Neural cell (in vitro differentiated cells): ENCODE data around the gene ZNF570. TPM values are rescaled to one million over a fixed set of nuclear protein-coding genes. Genes with fewer than 3 reads are reported as not detected.

Experiments
- H2AFZ ChIP-seq: fragments of 200-600, 300-800 bp; sonication (generic), shearing (Covaris generic); 2 replicates; pipeline ENCODE4 v1.6.0; 2014; ENCODE audit warnings: low read depth, mild to moderate bottlenecking, antibody characterized with exemption, low read length, moderate library complexity
- H3F3A ChIP-seq: fragments of 200-600 bp; shearing (Covaris generic); 2 replicates; pipeline ENCODE4 v1.6.1; 2016; ENCODE audit warnings: mild to moderate bottlenecking, moderate library complexity, mixed read lengths, antibody characterized with exemption, low read length; ENCODE audit not compliant: insufficient read depth, poor library complexity, severe bottlenecking
- H3K27ac ChIP-seq: fragments of 200-600, 300-800 bp; sonication (generic), shearing (Covaris generic); 2 replicates; pipeline ENCODE4 v1.5.1; 2014; ENCODE audit warnings: mild to moderate bottlenecking, low read length, moderate library complexity
- H3K27me3 ChIP-seq: fragments of 300-800, 200-600 bp; sonication (generic), shearing (Covaris generic); 2 replicates; pipeline ENCODE4 v1.6.0; 2014; ENCODE audit warnings: mild to moderate bottlenecking, low read depth, low read length, moderate library complexity; ENCODE audit not compliant: insufficient read depth
- H3K36me3 ChIP-seq: fragments of 300-800, 200-600 bp; sonication (generic), shearing (Covaris generic); 2 replicates; pipeline ENCODE4 v1.5.1; 2014; ENCODE audit warnings: mild to moderate bottlenecking, antibody characterized with exemption, low read length, moderate library complexity; ENCODE audit not compliant: insufficient read depth
- H3K4me2 ChIP-seq: fragments of 300-800, 200-600 bp; sonication (generic), shearing (Covaris generic); 2 replicates; pipeline ENCODE4 v1.6.0; 2014; ENCODE audit warnings: mild to moderate bottlenecking, low read length
- H3K4me3 ChIP-seq: fragments of 300-800, 200-600 bp; sonication (generic), shearing (Covaris generic); 2 replicates; pipeline ENCODE4 v1.5.1; 2014; ENCODE audit warnings: mild to moderate bottlenecking, low read length, moderate library complexity
- H3K79me2 ChIP-seq: fragments of 200-600 bp; shearing (Covaris generic); replicated peaks from 2 replicates; pipeline ENCODE4 v1.6.0; 2014; ENCODE audit warnings: mild to moderate bottlenecking, low read length, moderate library complexity; ENCODE audit not compliant: insufficient read depth
- H3K9ac ChIP-seq: fragments of 300-800, 200-600 bp; sonication (generic), shearing (Covaris generic); 2 replicates; pipeline ENCODE4 v1.6.1; 2016; ENCODE audit warnings: mild to moderate bottlenecking, low read length, mixed read lengths
- H3K9me2 ChIP-seq: fragments of 200-600 bp; shearing (Covaris generic); 2 replicates; pipeline ENCODE4 v1.6.1; 2016; ENCODE audit warnings: mild to moderate bottlenecking, low read length, mixed read lengths; ENCODE audit not compliant: insufficient read depth
- H3K9me3 ChIP-seq: fragments of 200-600, 300-800 bp; sonication (generic), shearing (Covaris generic); 2 replicates; pipeline ENCODE4 v1.6.1; 2016; ENCODE audit warnings: mild to moderate bottlenecking, mixed run types, low read length, moderate library complexity, mixed read lengths
- H4K20me1 ChIP-seq: fragments of 200-600 bp; shearing (Covaris generic); 2 replicates; pipeline ENCODE4 v1.6.1; 2016; ENCODE audit warnings: mild to moderate bottlenecking, mixed run types; ENCODE audit not compliant: insufficient read depth
- EP300 ChIP-seq: fragments of 450-650 bp; conservative IDR thresholded peaks from 2 replicates; pipeline ENCODE4 v1.6.1; 2014; ENCODE audit warnings: antibody characterized with exemption, mild to moderate bottlenecking, moderate library complexity; ENCODE audit not compliant: poor library complexity, severe bottlenecking
- EZH2 ChIP-seq: fragments of 200-600, 300-800 bp; shearing (Covaris generic), sonication (generic); IDR thresholded peaks from 2 replicates; pipeline ENCODE4 v1.6.1; 2014; ENCODE audit warnings: antibody characterized with exemption, low read length, borderline replicate concordance, mild to moderate bottlenecking; ENCODE audit not compliant: insufficient read depth, poor library complexity, severe bottlenecking
- MXI1 ChIP-seq: fragments of 450-650 bp; conservative IDR thresholded peaks from 2 replicates; pipeline ENCODE4 v1.6.1; 2014; ENCODE audit warnings: antibody characterized with exemption, mild to moderate bottlenecking; ENCODE audit not compliant: poor library complexity, severe bottlenecking
- POLR2AphosphoS5 ChIP-seq: IDR thresholded peaks from 2 replicates; pipeline ENCODE4 v1.6.1; 2012
- RAD21 ChIP-seq: fragments of 450-650 bp; conservative IDR thresholded peaks from 2 replicates; pipeline ENCODE4 v1.6.1; 2014; ENCODE audit warnings: antibody characterized with exemption, mild to moderate bottlenecking, moderate library complexity
- SMC3 ChIP-seq: fragments of 450-650 bp; conservative IDR thresholded peaks from 2 replicates; pipeline ENCODE4 v1.6.1; 2014; ENCODE audit warnings: antibody characterized with exemption, mild to moderate bottlenecking, moderate library complexity; ENCODE audit not compliant: poor library complexity
- TAF1 ChIP-seq: IDR thresholded peaks from 2 replicates; pipeline ENCODE4 v1.6.1; 2012; ENCODE audit warnings: low read depth
- polyA plus RNA-seq: library from polyadenylated mRNA; depleted of rRNA; stranded (reverse); fragments of >200 nt; gene quantifications from 2 replicates; pipeline ENCODE4 v1.2.3, GENCODE V29; 2014
- TF ChIP-seq, protein P1 (sequence below): fragments of 450-650 bp; IDR thresholded peaks from 2 replicates; pipeline ENCODE4 v1.5.1; 2014; ENCODE audit warnings: antibody characterized with exemption, mild to moderate bottlenecking, moderate library complexity; ENCODE audit not compliant: poor library complexity, severe bottlenecking
- TF ChIP-seq, protein P2 (sequence below): IDR thresholded peaks from 2 replicates; pipeline ENCODE4 v1.6.1; 2012; ENCODE audit warnings: borderline replicate concordance

The ZNF570 gene
- polyA plus RNA-seq, 1 donor from 2014 or later = 21.4 TPM

DNA sequence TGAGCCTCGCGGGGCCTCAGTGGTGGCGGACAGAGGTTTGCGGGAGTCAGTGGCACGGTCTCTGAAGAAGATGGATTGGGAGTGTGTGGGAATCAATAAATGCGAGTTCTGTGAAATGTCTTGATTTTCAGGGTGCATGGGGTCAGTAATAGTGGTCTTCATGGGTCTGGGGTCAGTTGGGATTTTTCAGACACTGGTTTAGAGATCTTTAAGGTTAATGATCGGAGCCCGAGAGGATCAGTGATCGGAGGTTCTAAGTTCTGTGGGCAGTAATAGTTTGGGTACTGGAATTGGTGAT, 38.0 kb downstream of the ZNF570 start:
- H3K27ac ChIP-seq = peak overlapping the region; percentile 99
- peak overlapping the region; percentile 94 for H3K9ac ChIP-seq
- H3K4me3 ChIP-seq = peak overlapping the region; percentile 78
- peaks cover 5% of the 10 kb centered on the region for H3F3A ChIP-seq
- H3K36me3 ChIP-seq = no peaks in the 10 kb centered on the region
- TF ChIP-seq EP300 = no peak
- TF ChIP-seq, protein P1, sequence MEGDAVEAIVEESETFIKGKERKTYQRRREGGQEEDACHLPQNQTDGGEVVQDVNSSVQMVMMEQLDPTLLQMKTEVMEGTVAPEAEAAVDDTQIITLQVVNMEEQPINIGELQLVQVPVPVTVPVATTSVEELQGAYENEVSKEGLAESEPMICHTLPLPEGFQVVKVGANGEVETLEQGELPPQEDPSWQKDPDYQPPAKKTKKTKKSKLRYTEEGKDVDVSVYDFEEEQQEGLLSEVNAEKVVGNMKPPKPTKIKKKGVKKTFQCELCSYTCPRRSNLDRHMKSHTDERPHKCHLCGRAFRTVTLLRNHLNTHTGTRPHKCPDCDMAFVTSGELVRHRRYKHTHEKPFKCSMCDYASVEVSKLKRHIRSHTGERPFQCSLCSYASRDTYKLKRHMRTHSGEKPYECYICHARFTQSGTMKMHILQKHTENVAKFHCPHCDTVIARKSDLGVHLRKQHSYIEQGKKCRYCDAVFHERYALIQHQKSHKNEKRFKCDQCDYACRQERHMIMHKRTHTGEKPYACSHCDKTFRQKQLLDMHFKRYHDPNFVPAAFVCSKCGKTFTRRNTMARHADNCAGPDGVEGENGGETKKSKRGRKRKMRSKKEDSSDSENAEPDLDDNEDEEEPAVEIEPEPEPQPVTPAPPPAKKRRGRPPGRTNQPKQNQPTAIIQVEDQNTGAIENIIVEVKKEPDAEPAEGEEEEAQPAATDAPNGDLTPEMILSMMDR = peak; percentile 0
- TF ChIP-seq SMC3 = peak; percentile 4
- H3K9me3 ChIP-seq = no peaks in the 10 kb centered on the region
- H3K9me2 ChIP-seq = no peaks in the 10 kb centered on the region
- peaks cover 14% of the 10 kb centered on the region for H3K79me2 ChIP-seq
- peak overlapping the region; percentile 77 for H3K4me2 ChIP-seq
- no peaks in the 10 kb centered on the region for H3K27me3 ChIP-seq
- peak overlapping the region; percentile 79 for H2AFZ ChIP-seq
- H4K20me1 ChIP-seq = no peaks in the 10 kb centered on the region

DNA sequence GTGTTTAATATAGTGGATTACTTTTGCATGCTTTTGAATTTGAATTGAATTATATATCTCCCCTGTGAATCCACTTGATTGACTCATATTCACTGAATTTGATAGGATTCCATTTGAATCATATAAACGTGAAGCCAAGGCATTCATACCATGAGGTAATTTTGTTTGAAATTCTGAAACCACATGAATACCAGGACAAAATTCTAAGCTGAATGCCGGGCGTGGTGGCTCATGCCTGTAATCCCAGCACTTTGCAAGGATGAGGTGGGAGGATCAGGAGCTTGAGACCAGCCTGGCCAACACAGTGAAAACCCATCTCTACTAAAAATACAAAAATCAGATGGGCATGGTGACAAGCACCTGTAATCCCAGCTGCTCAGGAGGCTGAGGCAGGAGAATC, 42.0 kb downstream of the ZNF570 start:
- Histone ChIP-seq H2AFZ (no peak overlapping the region), H3K79me2 (peaks cover 14% of the 10 kb centered on the region), H3K9me3 (no peaks in the 10 kb centered on the region), H4K20me1 (no peaks in the 10 kb centered on the region), H3K36me3 (peaks cover 15% of the 10 kb centered on the region), H3K27me3 (no peaks in the 10 kb centered on the region), H3K4me2 (no peak overlapping the region), H3K9me2 (no peaks in the 10 kb centered on the region), H3K9ac (no peak overlapping the region), H3F3A (no peaks in the 10 kb centered on the region), H3K4me3 (no peak overlapping the region), H3K27ac (no peak overlapping the region)
- no peak for TF ChIP-seq POLR2AphosphoS5
- TF ChIP-seq EZH2 = no peak
- no peak for TF ChIP-seq TAF1
- TF ChIP-seq, protein P1 = no peak
- no peak for TF ChIP-seq EP300
- no peak for TF ChIP-seq MXI1
- TF ChIP-seq, protein P2, sequence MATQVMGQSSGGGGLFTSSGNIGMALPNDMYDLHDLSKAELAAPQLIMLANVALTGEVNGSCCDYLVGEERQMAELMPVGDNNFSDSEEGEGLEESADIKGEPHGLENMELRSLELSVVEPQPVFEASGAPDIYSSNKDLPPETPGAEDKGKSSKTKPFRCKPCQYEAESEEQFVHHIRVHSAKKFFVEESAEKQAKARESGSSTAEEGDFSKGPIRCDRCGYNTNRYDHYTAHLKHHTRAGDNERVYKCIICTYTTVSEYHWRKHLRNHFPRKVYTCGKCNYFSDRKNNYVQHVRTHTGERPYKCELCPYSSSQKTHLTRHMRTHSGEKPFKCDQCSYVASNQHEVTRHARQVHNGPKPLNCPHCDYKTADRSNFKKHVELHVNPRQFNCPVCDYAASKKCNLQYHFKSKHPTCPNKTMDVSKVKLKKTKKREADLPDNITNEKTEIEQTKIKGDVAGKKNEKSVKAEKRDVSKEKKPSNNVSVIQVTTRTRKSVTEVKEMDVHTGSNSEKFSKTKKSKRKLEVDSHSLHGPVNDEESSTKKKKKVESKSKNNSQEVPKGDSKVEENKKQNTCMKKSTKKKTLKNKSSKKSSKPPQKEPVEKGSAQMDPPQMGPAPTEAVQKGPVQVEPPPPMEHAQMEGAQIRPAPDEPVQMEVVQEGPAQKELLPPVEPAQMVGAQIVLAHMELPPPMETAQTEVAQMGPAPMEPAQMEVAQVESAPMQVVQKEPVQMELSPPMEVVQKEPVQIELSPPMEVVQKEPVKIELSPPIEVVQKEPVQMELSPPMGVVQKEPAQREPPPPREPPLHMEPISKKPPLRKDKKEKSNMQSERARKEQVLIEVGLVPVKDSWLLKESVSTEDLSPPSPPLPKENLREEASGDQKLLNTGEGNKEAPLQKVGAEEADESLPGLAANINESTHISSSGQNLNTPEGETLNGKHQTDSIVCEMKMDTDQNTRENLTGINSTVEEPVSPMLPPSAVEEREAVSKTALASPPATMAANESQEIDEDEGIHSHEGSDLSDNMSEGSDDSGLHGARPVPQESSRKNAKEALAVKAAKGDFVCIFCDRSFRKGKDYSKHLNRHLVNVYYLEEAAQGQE = no peak
- no peak for TF ChIP-seq RAD21
- TF ChIP-seq SMC3 = no peak
